Activated effector memory CD4-positive, alpha-beta T cell treated with anti-CD3 and anti-CD28 coated beads, Interleukin-2, amount 50 U/mL, for 16 hours (primary cell): ENCODE results near the gene KLHL24.
"Not testable (repeated sequence)": the region's sequence is repeated elsewhere in the genome, so short reads cannot be mapped to it uniquely, and the experiment has no call there.

Experiments
- DNase-seq: peaks from one replicate; pipeline ENCODE4 v3.0.0-alpha.2; 2020

Gene KLHL24

DNA sequence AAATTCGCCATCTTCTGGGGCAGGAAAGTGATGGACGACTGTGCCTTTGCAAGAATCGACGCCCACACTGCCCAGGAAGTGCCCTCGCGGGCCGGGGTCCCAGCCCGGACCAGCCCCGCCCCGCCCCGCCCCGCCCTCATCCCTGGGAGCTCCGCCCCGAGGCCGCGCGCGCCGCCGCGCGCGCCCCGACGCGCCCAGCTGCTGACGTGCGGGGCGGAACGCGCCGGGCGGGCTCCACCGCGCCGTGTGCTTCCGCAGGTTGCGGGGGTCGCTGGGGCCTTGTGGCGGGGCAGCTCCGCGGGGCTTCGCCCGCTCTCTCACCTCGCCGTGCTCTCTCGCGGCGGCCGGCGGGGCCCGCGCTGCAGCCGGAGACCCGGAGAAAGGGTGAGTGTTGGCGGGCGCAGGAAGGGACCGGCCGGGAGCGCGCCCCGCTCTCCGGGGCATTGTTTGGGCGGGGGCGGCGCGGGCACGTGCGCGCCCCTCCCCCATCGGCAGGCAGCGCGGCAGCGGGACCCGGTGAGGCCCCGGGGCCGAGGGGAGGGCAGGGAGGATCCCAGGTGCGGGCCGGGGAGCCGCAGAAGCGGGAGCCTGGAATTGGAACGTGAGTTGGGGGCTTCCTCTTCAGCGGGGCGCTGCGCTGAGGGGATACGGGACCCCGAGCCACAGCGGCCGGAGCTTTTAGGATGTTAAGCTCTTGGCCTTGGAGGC lies 62.3 kb downstream of the KLHL24 start, which contains the start of gene YEATS2:
YEATS2 (plus strand) TSS at position 188 of the 708 bp plus-strand sequence. CDS start 17,366 bp downstream, outside the sequence.
- peak; percentile 90 for DNase-seq

DNA sequence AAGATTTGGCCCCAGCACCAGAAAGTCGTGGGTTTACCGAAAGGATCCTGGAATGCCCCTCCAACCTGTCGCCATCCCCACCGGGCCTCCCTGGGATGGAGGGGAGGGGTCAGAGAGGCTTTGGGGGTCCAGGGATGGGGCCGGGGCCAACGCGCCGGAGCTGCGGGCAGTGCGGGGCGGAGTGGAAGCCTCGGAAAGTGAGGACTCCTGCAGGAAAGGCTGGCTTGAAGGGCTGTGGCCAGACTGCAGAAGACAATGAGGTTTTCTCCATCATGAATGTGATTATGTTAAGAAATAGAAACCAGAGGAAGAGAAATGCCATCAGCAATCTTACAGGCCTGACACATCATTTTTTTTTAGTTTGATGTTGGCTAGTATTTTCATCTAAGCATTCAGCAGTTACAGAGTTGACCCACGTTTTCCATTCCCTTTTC lies 62.9 kb downstream of the KLHL24 start:
- peak; percentile 72 for DNase-seq

DNA sequence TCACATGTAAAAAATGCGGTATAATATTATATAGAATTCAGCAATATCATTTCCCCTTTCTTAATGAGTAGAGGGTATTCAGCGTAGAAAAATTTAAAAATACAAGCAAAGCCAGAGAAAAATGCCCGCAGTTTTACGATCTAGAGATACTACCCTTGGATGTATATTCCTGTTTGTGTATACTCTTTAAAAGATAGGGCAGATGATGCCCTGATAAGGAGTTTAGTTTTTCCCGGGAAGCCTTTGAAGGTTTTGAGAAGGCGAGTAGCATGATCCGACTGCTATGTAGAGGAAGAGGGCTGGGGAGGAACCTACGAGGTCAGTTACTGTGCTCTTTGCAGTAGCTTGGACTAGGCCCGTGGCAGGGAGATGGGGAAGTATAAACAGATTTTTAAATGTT lies 63.3 kb downstream of the KLHL24 start:
- DNase-seq = no peak

DNA sequence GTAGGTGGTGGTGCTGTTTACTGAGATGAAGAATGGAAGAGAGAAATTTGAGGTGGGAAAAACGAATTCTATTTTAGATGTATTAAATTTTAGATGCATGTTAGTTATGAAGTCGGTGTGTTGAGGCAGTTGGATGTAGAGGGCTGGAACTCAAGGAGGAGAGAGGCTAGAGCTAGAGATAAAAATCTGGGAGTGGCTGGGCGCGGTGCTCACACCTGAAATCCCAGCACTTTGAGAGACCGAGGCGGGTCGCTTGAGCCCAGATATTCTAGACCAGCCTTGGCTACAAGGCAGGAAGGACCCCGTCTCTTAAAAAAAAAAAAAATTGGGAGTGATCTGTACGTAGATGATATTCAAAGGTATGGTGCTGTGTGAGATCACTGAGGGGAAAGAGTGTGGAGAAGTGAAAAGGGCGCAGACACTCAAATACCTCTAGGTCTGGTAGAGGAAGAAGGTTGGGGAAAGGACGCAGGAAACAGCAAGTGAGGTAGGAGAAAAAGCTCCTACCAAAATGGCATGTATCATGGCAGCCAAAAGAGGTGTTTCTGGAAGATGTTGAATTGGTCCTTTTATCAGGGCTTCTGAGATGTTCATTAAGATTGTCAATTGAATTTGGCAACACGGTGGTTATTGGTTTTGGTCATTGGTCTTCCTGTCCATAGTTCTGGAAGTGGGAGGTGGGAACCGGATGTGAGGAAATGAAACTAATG lies 64.0 kb downstream of the KLHL24 start:
- no peak for DNase-seq

DNA sequence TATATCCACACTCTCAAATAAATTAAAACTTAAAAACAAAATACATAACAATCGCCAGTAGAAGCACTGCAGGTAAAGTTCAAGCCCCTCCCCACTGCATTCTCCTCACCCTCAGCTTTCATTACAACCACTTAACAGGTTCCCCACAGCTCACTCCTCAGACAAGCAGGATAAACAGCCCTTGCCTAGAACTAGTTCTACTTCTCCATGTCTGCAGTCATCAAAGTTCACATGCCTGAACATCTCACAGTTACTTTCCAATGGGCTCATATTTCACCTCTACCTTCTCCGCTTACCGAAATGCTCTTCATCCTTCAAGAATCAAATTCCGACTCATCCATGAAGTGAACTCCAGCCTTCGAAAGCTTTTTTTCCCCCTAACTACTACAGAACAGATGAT lies 66.3 kb downstream of the KLHL24 start:
- no peak for DNase-seq

DNA sequence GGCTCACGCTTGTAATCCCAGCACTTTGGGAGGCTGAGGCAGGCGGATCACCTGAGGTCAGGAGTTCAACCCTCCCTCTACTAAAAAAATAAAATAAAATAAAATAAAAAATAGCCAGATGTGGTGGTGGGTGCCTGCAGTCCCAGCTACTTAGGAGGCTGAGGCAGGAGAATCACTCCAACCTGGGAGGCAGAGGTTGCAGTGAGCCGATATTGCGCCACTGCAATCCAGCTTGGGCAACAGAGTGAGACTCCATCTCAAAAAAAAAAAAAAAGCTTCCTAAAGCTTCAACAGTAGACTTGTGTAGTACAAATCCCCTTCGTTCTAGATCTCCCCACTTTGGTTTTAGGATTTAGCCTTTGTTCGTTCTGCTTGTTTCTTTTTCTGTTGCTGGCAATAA lies 68.5 kb downstream of the KLHL24 start:
- not testable (repeated sequence) for DNase-seq

DNA sequence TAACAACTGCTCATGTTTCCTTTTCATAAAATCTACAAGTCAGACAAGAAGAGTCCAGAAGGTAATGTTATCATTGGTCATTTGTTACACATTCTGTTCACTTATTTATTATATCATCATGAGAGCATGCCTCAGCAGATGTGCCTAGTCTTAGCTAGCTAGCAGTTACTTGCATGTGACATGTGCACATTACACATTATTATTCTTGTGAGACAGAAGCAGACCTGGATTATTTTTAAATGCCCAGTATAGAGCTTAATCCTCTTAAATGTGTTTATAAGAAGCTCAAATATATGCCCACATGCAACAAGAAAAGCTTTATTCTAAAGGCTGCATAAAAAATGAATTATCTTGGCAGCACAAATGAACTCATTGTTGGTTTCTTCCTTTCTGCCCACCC lies 74.8 kb downstream of the KLHL24 start:
- no peak for DNase-seq

DNA sequence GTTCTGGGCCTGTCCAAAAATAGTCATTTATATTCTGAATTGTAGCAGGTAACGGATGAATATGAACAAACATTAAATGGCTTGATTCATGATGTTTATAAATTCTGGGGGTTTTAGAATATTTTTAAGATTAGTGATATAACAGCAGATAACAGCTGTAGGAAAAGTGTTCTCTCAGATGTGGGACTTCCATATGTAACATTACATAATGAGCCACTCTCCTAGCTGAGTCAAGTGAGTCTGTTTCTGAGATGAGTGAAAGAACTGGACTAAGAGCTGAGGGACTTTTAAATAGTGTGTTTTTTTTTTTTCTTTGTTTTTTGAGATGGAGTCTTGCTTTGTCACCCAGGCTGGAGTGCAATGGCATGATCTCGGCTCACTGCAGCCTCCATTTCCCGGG lies 76.1 kb downstream of the KLHL24 start:
- DNase-seq = no peak

DNA sequence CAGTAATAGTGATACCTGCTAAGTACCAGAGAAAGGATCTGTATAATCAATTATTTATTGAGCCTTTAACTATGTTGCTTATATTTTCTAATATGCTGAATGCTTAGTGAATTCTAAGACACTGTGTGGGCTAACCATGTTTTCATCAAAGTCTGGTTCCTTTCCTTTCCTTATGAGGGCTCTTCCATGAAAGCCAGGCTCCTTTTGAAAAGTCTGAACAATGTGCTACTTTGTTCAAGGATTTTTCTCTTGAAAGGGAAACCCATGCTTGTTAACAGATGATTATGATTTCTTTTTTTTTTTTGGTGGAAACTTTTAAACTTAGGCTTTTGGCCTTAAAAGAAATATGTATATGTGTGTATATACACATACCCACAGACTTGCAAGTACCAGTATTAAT lies 79.2 kb downstream of the KLHL24 start:
- no peak for DNase-seq

DNA sequence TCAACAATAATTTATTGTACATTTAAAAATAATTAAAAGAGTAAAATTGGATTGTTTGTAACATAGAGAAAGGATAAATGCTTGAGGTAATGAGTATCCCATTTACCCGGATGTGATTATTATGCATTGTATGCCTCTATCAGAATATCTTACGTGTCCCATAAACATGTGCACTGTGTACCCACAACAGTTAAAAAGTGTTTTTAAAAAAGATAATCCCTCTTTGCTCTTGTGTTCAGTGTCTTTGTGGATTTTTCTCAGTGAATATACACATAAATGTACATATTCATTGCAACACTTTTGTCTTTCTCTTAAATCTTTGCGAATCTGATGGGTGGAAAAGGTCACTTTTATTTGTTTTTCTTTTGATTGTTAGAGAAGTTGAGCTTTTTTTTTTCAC lies 82.6 kb downstream of the KLHL24 start:
- DNase-seq = no peak

DNA sequence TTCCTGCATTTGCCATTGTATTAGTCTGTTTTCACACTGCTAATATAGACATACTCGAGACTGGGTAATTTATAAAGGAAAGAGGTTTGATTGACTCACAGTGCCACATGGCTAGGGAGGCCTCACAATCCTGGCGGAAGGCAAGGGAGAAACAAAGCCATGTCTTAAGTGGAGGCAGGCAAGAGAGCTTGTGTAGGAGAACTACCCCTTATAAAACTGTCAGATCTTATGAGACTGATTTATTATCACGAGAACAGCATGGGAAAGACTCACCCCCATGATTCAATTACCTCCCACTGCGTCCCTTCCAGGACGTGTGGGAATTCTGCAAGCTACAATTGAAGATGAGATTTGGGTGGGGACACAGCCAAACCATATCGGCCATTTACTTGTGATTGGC lies 90.0 kb downstream of the KLHL24 start:
- DNase-seq = no peak

DNA sequence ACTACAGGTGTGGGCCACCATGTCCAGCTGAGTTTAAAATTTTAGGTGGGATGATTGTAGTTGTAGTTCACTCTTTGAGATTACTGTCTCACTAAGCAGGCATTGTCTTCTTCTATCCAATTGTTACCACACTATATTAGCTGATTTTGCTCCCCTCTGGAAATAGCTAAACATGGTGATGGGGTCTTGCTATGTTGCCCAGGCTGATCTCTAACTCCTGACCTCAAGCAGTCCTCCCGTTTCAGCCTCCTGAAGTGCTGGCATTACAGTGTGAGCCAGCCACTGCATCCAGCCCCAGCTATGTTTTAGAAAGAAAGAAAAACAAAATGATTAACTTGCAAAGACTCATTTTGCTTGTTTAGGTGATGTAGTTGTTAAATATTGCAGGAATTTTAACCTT lies 92.8 kb downstream of the KLHL24 start:
- no peak for DNase-seq

DNA sequence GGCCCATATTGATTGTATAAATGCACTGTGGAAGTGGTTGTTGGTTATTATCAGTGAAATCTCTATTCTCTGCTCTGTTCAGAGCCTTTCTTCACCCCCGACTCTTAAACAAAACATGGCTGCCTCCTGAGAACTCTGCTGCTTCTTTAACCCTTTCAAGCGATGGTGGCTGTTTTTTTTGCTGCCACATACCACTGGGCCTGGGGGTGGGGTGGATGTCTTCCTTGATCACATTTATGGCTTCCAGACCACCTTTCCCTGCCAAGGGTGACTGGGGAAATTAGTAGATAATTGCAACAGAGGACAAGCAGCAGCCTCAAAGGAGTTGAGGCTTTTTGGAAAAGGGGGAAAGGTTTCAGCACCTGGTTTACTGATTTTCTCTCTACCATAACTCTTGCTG lies 94.9 kb downstream of the KLHL24 start:
- DNase-seq = no peak

DNA sequence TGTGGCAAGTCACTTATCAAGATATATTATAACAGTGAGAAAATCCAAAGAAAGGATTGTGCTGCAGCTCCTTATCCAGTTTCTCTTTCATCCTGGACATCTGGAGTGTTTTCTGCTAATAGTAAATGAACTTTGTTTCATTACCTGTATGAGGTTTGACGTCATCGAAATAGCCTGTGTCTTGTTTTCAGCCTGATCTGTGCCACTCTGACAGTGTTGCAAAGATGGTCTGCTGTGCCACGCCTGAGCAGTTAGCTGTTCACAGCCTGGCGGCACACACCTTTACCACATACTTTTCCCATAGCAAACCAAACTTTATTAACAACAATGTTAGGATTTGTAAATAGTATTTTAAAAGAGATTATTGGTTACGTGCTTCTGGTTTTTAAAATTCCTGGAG lies 96.2 kb downstream of the KLHL24 start:
- DNase-seq = no peak

DNA sequence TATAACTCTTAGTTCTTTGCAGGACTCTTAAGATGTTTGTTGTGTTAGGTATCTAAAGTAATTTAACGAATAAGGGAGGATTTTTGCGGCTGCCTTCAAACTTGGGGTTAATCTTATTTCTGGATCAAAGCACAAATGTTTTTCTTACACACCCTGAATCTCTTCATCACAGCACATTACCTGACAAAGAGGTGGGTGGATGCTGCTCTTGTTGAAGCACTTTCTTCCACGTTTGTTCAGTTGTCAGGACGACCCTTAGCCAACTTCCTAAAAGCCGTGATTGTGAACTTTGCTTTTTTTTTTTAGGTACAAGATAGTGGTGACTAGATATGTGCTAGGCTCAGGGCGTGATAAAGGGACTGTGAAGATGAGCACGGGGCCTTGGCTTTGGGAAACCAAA lies 98.1 kb downstream of the KLHL24 start:
- DNase-seq = no peak
